IPS-15b (cell line): ENCODE results near the gene TBC1D25.
"Not testable (repeated sequence)": the region's sequence is repeated elsewhere in the genome, so short reads cannot be mapped to it uniquely, and the experiment has no call there.

Experiments
- H3K27me3 ChIP-seq: one replicate; pipeline ENCODE4 v1.6.1; 2013; ENCODE audit warnings: low read length; ENCODE audit not compliant: control insufficient read depth, insufficient read depth
- H3K36me3 ChIP-seq: one replicate; pipeline ENCODE4 v1.6.1; 2013; ENCODE audit warnings: low read length; ENCODE audit not compliant: control insufficient read depth, insufficient read depth
- H3K4me1 ChIP-seq: one replicate; pipeline ENCODE4 v1.6.1; 2013; ENCODE audit warnings: mild to moderate bottlenecking, low read length; ENCODE audit not compliant: control insufficient read depth, insufficient read depth
- H3K4me3 ChIP-seq: one replicate; pipeline ENCODE4 v1.5.1; 2013; ENCODE audit warnings: low read depth, low read length
- H3K9ac ChIP-seq: one replicate; pipeline ENCODE4 v1.6.1; 2013; ENCODE audit warnings: low read depth, mild to moderate bottlenecking, low read length
- H3K9me3 ChIP-seq: one replicate; pipeline ENCODE4 v1.6.1; 2013; ENCODE audit warnings: mild to moderate bottlenecking, low read length; ENCODE audit not compliant: control insufficient read depth, insufficient read depth

The TBC1D25 gene

DNA sequence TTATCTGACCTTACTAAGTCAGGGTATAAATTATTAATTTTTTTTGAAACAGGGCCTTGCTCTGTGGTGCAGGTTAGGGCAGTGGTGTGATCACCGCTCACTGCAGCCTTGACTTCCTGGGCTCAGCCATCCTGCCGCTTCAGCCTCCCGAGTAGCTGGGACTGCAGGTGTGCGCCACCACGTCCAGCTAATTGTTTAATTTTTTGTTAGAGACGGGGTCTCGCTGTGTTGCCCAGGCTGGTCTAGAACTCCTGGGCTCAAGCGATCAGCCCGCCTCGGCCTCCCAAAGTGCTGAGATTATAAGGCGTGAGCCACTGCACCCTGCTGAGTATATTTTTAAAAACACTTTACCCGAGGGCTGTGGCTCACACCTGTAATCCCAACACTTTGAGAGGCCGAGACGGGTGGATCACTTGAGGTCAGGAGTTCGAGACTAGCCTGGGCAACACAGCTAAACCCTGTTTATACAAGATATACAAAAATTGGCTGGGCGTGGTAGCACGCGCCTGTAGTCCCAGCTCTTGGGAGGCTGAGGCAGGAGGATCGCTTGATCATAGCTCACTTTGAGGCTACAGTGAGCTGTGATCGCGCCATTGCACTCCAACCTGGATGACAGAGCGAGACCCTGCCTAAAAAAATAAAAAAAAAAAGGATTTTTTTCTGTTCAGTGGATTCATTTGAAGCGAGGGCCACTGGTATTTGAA, 721 bp upstream of the TBC1D25 start:
- no peaks in the 10 kb centered on the region for H3K36me3 ChIP-seq
- H3K27me3 ChIP-seq: no peaks in the 10 kb centered on the region
- no peaks in the 10 kb centered on the region for H3K9me3 ChIP-seq
- no peak overlapping the region for H3K9ac ChIP-seq
- H3K4me3 ChIP-seq: peak overlapping the region; percentile 22
- H3K4me1 ChIP-seq: no peaks in the 10 kb centered on the region

DNA sequence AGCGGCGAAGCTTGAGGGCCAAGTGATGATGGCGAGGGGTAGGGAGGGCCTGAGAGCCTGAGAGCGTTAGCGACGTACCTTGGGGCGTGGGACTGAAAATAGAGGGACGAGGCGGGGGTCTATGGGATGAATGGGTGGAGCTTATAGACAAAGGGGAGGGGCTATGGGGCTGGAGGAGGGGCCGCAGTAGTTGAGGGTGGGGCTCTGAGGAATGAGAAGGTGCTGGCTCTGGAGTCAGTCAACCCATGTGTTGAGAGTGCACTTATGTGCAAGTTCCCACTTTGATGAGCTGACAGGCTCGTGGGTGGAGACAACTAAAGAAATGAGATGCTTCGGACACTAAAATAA, 488 bp downstream of the TBC1D25 start:
- H3K36me3 ChIP-seq: peaks cover 2% of the 10 kb centered on the region
- H3K9ac ChIP-seq: no peak overlapping the region
- H3K27me3 ChIP-seq: no peaks in the 10 kb centered on the region
- peak overlapping the region; percentile 72 for H3K4me3 ChIP-seq
- no peaks in the 10 kb centered on the region for H3K4me1 ChIP-seq
- peaks cover 2% of the 10 kb centered on the region for H3K9me3 ChIP-seq

GRCh38 chrX:48540480-48540879, 966 bp downstream of the TBC1D25 start:
- peaks cover 2% of the 10 kb centered on the region for H3K9me3 ChIP-seq
- peaks cover 2% of the 10 kb centered on the region for H3K36me3 ChIP-seq
- H3K9ac ChIP-seq: no peak overlapping the region
- no peaks in the 10 kb centered on the region for H3K27me3 ChIP-seq
- no peaks in the 10 kb centered on the region for H3K4me1 ChIP-seq
- peak overlapping the region; percentile 72 for H3K4me3 ChIP-seq

GRCh38 chrX:48541140-48541814, 1.8 kb downstream of the TBC1D25 start:
- no peaks in the 10 kb centered on the region for H3K27me3 ChIP-seq
- no peaks in the 10 kb centered on the region for H3K4me1 ChIP-seq
- H3K4me3 ChIP-seq: no peak overlapping the region
- peaks cover 2% of the 10 kb centered on the region for H3K36me3 ChIP-seq
- peaks cover 2% of the 10 kb centered on the region for H3K9me3 ChIP-seq
- H3K9ac ChIP-seq: no peak overlapping the region

GRCh38 chrX:48548871-48549270, 9.4 kb downstream of the TBC1D25 start:
- H3K27me3 ChIP-seq: no peaks in the 10 kb centered on the region
- peaks cover 2% of the 10 kb centered on the region for H3K36me3 ChIP-seq
- H3K4me1 ChIP-seq: no peaks in the 10 kb centered on the region
- no peak overlapping the region for H3K4me3 ChIP-seq
- H3K9ac ChIP-seq: no peak overlapping the region
- H3K9me3 ChIP-seq: peaks cover 2% of the 10 kb centered on the region

GRCh38 chrX:48555731-48556325, 16.3 kb downstream of the TBC1D25 start:
- H3K9ac ChIP-seq, H3K9me3 ChIP-seq, H3K4me1 ChIP-seq, H3K4me3 ChIP-seq, H3K27me3 ChIP-seq: not testable (repeated sequence)
- peaks cover 11% of the 10 kb centered on the region for H3K36me3 ChIP-seq

DNA sequence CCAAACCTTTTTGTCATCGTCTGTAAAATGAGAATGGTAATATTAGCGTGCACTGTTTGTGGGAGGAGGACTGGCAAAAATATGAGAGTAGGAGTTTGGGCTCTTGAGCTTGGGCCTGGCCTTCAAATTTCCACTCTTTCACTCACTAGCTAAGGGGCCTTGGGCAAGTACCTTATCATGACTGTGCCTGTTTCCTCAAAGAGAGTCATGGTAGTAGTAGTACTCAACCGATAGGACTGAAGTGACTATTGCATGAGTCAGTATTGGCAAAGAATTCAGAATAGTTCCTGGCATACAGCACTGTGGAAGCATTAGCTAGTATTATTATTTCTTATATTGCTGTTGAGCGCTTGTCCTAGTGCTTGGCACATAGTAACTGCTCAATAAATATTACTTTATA, 18.8 kb downstream of the TBC1D25 start:
- Histone ChIP-seq H3K4me1 (no peaks in the 10 kb centered on the region), H3K4me3 (no peak overlapping the region), H3K9ac (no peak overlapping the region), H3K36me3 (peaks cover 11% of the 10 kb centered on the region), H3K9me3 (peaks cover 5% of the 10 kb centered on the region), H3K27me3 (no peaks in the 10 kb centered on the region)

DNA sequence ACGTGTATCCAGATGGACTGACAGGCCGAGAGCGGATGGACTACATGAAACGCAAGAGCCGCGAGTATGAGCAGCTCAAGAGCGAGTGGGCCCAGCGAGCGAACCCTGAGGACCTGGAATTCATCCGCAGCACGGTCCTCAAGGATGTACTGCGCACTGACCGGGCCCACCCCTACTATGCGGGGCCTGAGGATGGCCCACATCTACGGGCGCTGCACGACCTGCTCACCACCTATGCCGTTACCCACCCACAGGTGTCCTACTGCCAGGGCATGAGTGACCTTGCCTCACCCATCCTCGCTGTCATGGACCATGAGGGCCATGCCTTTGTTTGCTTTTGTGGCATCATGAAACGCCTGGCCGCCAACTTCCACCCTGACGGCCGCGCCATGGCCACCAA, 20.1 kb downstream of the TBC1D25 start:
- Histone ChIP-seq H3K9ac (no peak overlapping the region), H3K27me3 (no peaks in the 10 kb centered on the region), H3K4me3 (no peak overlapping the region), H3K4me1 (no peaks in the 10 kb centered on the region), H3K9me3 (peaks cover 5% of the 10 kb centered on the region), H3K36me3 (peaks cover 11% of the 10 kb centered on the region)

- no peaks in the 10 kb centered on the region for H3K27me3 ChIP-seq
- H3K36me3 ChIP-seq: peaks cover 11% of the 10 kb centered on the region
- H3K4me1 ChIP-seq: no peaks in the 10 kb centered on the region
- H3K9ac ChIP-seq: no peak overlapping the region
- H3K9me3 ChIP-seq: peaks cover 5% of the 10 kb centered on the region
- H3K4me3 ChIP-seq: no peak overlapping the region
Measured at GRCh38 chrX:48560056-48560455, 20.5 kb downstream of the TBC1D25 start.

DNA sequence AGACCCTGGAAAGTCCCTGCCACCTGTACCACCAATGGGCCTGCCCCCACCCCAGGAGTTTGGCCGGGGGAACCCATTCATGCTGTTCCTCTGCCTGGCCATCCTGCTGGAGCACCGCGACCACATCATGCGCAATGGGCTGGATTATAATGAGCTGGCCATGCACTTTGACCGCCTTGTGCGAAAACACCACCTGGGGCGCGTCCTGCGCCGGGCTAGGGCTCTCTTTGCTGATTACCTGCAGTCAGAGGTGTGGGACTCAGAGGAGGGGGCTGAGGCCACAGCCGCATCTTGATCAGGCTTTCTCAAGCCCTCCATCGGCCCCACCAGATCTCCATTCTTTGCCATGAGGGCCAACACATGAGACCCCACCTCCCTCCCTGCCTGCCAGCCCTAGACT, 21.2 kb downstream of the TBC1D25 start:
- H3K4me3 ChIP-seq: no peak overlapping the region
- peaks cover 5% of the 10 kb centered on the region for H3K9me3 ChIP-seq
- H3K36me3 ChIP-seq: peaks cover 11% of the 10 kb centered on the region
- no peaks in the 10 kb centered on the region for H3K27me3 ChIP-seq
- no peak overlapping the region for H3K9ac ChIP-seq
- H3K4me1 ChIP-seq: no peaks in the 10 kb centered on the region

DNA sequence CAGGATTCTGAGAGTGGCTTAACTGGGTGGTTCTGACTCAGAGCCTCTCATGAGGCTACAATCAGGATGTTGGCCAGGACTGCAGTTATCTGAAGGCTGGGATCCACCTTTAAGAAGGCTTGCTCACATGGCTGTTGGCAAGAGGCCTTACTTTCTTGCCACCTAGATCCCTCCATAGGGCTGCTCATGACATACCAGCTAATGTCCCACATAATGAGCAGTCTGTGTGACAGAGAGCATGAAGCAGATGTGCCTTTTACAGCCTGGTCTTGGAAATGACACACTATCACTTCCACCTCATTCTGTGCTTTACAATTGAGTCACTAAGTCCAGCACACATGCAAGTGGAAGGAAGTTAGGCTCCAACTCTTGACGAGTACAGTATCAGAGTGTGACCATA, 30.4 kb downstream of the TBC1D25 start:
- H3K9me3 ChIP-seq: no peaks in the 10 kb centered on the region
- no peaks in the 10 kb centered on the region for H3K4me1 ChIP-seq
- H3K36me3 ChIP-seq: no peaks in the 10 kb centered on the region
- H3K27me3 ChIP-seq: no peaks in the 10 kb centered on the region
- no peak overlapping the region for H3K9ac ChIP-seq
- H3K4me3 ChIP-seq: no peak overlapping the region

GRCh38 chrX:48573690-48574269, 34.3 kb downstream of the TBC1D25 start:
- no peak overlapping the region for H3K9ac ChIP-seq
- peak overlapping the region; percentile 67 for H3K4me3 ChIP-seq
- H3K36me3 ChIP-seq: peaks cover 24% of the 10 kb centered on the region
- no peaks in the 10 kb centered on the region for H3K4me1 ChIP-seq
- H3K9me3 ChIP-seq: no peaks in the 10 kb centered on the region
- no peaks in the 10 kb centered on the region for H3K27me3 ChIP-seq
